ENCODE measurements around the gene TRAPPC3L.

TRAPPC3L gene

GRCh38 chr6:116561377-116562018 lies 16.0 kb upstream of the TRAPPC3L start:
- TF ChIP-seq, protein P1, sequence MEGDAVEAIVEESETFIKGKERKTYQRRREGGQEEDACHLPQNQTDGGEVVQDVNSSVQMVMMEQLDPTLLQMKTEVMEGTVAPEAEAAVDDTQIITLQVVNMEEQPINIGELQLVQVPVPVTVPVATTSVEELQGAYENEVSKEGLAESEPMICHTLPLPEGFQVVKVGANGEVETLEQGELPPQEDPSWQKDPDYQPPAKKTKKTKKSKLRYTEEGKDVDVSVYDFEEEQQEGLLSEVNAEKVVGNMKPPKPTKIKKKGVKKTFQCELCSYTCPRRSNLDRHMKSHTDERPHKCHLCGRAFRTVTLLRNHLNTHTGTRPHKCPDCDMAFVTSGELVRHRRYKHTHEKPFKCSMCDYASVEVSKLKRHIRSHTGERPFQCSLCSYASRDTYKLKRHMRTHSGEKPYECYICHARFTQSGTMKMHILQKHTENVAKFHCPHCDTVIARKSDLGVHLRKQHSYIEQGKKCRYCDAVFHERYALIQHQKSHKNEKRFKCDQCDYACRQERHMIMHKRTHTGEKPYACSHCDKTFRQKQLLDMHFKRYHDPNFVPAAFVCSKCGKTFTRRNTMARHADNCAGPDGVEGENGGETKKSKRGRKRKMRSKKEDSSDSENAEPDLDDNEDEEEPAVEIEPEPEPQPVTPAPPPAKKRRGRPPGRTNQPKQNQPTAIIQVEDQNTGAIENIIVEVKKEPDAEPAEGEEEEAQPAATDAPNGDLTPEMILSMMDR (IDR thresholded peaks at IDR 0.05; ENCODE audit: low read depth, low read length) = peak; percentile 83
- peak; percentile 86 to 87 for DNase-seq (ENCODE audit: low read depth in 2 of 2)
- H3K4me3 ChIP-seq (replicated peaks in 1 of 2; ENCODE audit: low read depth in 2 of 2, low read length in 2 of 2) = no peak overlapping the region

DNA sequence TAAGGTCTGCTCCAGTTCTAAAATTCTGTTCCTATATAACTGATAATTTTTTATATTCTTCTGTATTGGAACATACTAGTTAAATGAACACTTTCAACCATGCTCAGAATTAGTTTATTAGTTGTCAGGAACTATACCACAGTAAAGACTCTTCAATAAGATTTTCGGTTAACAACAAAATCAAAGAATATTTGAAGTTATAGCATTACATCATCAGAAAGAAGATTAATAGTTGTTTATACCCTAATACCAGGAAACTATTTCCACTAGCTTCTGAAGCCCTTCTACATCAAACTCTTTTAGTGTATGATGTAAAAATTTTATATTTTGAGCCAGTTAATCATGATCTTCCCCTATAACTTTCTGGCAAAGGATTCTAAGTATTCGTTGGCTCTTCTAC lies 14.6 kb upstream of the TRAPPC3L start:
- TF ChIP-seq, protein P1 (IDR thresholded peaks at IDR 0.05; ENCODE audit: low read depth, low read length) = no peak
- no peak for DNase-seq (ENCODE audit: low read depth in 2 of 2)
- no peak overlapping the region for H3K4me3 ChIP-seq (replicated peaks in 1 of 2; ENCODE audit: low read depth in 2 of 2, low read length in 2 of 2)

GRCh38 chr6:116557893-116558292 lies 12.4 kb upstream of the TRAPPC3L start:
- no peak overlapping the region for H3K4me3 ChIP-seq (replicated peaks in 1 of 2; ENCODE audit: low read depth in 2 of 2, low read length in 2 of 2)
- TF ChIP-seq, protein P1 (IDR thresholded peaks at IDR 0.05; ENCODE audit: low read depth, low read length) = no peak
- DNase-seq (ENCODE audit: low read depth in 2 of 2) = peak; percentile 96 to 98

- DNase-seq (ENCODE audit: low read depth in 2 of 2) = peak in 1 of 2 donors; percentile 12
- no peak overlapping the region for H3K4me3 ChIP-seq (replicated peaks in 1 of 2; ENCODE audit: low read depth in 2 of 2, low read length in 2 of 2)
- TF ChIP-seq, protein P1 (IDR thresholded peaks at IDR 0.05; ENCODE audit: low read depth, low read length) = no peak
Observed at GRCh38 chr6:116556814-116557415, 11.4 kb upstream of the TRAPPC3L start.

GRCh38 chr6:116556065-116556464 lies 10.6 kb upstream of the TRAPPC3L start:
- TF ChIP-seq, protein P1 (IDR thresholded peaks at IDR 0.05; ENCODE audit: low read depth, low read length) = no peak
- no peak overlapping the region for H3K4me3 ChIP-seq (replicated peaks in 1 of 2; ENCODE audit: low read depth in 2 of 2, low read length in 2 of 2)
- peak; percentile 42 to 85 for DNase-seq (ENCODE audit: low read depth in 2 of 2)

GRCh38 chr6:116553451-116553850 lies 8.0 kb upstream of the TRAPPC3L start, which contains the start of gene CALHM4:
Gene CALHM4 (plus strand): TSS chr6:116553751. CDS start chr6:116553794, 43 bp downstream.
- DNase-seq (ENCODE audit: low read depth in 2 of 2) = no peak
- TF ChIP-seq, protein P1 (IDR thresholded peaks at IDR 0.05; ENCODE audit: low read depth, low read length) = no peak
- no peak within 1 kb of the TSS for H3K4me3 ChIP-seq (replicated peaks in 1 of 2; ENCODE audit: low read depth in 2 of 2, low read length in 2 of 2)

Data from cardiac fibroblast (primary cell).